HepG2 (cell line): ENCODE data around the gene VBP1.

Experiments used
- CHD2 ChIP-seq: IDR thresholded peaks from 2 replicates; pipeline ENCODE4 v1.6.1; 2011; ENCODE audit warnings: low read depth, low read length, improper control_type of control experiment
- HCFC1 ChIP-seq: fragments of 150-350 bp; IDR thresholded peaks from 2 replicates; pipeline ENCODE4 v1.6.1; 2014; ENCODE audit warnings: low read depth, low read length
- MTA1 ChIP-seq: sonication (generic); formaldehyde crosslinking; IDR thresholded peaks from 2 replicates; pipeline ENCODE4 v1.4.0; 2020; ENCODE audit warnings: missing genetic modification reagents, mild to moderate bottlenecking, borderline replicate concordance
- MTA3 ChIP-seq: sonication (generic); formaldehyde crosslinking; IDR thresholded peaks from 2 replicates; pipeline ENCODE4 v1.4.0; 2020; ENCODE audit warnings: missing genetic modification reagents
- ZBTB21 ChIP-seq: sonication (generic); formaldehyde crosslinking; IDR thresholded peaks from 2 replicates; pipeline ENCODE4 v1.4.0; 2020; ENCODE audit warnings: missing genetic modification reagents
- ZNF224 ChIP-seq: sonication (generic); formaldehyde crosslinking; IDR thresholded peaks from 2 replicates; pipeline ENCODE4 v1.5.0; 2020; ENCODE audit warnings: mild to moderate bottlenecking, missing genetic modification reagents
- TF ChIP-seq, protein P1 (sequence below): sonication (generic); formaldehyde crosslinking; IDR thresholded peaks from 2 replicates; pipeline ENCODE4 v1.4.0; 2020; ENCODE audit warnings: low read depth, mild to moderate bottlenecking, missing genetic modification reagents
- TF ChIP-seq, protein P2 (sequence below), 2 experiments: IDR thresholded peaks; 2 replicates each; pipeline ENCODE4 v1.6.1; 2011 to 2012; ENCODE audit warnings: low read length in 2 of 2, borderline replicate concordance in 1 of 2, low read depth in 1 of 2, mild to moderate bottlenecking in 1 of 2, moderate library complexity in 1 of 2
- TF ChIP-seq, protein P3 (sequence below): sonication (generic); formaldehyde crosslinking; IDR thresholded peaks from 2 replicates; pipeline ENCODE4 v1.5.0; 2020; ENCODE audit warnings: mild to moderate bottlenecking, missing genetic modification reagents
- TF ChIP-seq, protein P4 (sequence below): sonication (generic); formaldehyde crosslinking; IDR thresholded peaks from 2 replicates; pipeline ENCODE4 v1.4.0; 2020; ENCODE audit warnings: missing genetic modification reagents, mild to moderate bottlenecking, borderline replicate concordance
- TF ChIP-seq, protein P5 (sequence below): sonication (generic); formaldehyde crosslinking; IDR thresholded peaks from 2 replicates; pipeline ENCODE4 v1.5.0; 2020; ENCODE audit warnings: mild to moderate bottlenecking, missing genetic modification reagents, moderate library complexity
- TF ChIP-seq, protein P6 (sequence below): sonication (generic); formaldehyde crosslinking; IDR thresholded peaks from 2 replicates; pipeline ENCODE4 v1.5.1; 2020; ENCODE audit warnings: mild to moderate bottlenecking, missing genetic modification reagents

- TF ChIP-seq, protein P1, sequence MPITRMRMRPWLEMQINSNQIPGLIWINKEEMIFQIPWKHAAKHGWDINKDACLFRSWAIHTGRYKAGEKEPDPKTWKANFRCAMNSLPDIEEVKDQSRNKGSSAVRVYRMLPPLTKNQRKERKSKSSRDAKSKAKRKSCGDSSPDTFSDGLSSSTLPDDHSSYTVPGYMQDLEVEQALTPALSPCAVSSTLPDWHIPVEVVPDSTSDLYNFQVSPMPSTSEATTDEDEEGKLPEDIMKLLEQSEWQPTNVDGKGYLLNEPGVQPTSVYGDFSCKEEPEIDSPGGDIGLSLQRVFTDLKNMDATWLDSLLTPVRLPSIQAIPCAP, result no peak
- TF ChIP-seq ZNF224 (CRISPR knock-in tag) (no peak), MTA3 (no peak), CHD2 (no peak), HCFC1 (no peak), ZBTB21 (CRISPR knock-in tag) (no peak), MTA1 (CRISPR knock-in tag) (no peak)
- TF ChIP-seq, protein P2, sequence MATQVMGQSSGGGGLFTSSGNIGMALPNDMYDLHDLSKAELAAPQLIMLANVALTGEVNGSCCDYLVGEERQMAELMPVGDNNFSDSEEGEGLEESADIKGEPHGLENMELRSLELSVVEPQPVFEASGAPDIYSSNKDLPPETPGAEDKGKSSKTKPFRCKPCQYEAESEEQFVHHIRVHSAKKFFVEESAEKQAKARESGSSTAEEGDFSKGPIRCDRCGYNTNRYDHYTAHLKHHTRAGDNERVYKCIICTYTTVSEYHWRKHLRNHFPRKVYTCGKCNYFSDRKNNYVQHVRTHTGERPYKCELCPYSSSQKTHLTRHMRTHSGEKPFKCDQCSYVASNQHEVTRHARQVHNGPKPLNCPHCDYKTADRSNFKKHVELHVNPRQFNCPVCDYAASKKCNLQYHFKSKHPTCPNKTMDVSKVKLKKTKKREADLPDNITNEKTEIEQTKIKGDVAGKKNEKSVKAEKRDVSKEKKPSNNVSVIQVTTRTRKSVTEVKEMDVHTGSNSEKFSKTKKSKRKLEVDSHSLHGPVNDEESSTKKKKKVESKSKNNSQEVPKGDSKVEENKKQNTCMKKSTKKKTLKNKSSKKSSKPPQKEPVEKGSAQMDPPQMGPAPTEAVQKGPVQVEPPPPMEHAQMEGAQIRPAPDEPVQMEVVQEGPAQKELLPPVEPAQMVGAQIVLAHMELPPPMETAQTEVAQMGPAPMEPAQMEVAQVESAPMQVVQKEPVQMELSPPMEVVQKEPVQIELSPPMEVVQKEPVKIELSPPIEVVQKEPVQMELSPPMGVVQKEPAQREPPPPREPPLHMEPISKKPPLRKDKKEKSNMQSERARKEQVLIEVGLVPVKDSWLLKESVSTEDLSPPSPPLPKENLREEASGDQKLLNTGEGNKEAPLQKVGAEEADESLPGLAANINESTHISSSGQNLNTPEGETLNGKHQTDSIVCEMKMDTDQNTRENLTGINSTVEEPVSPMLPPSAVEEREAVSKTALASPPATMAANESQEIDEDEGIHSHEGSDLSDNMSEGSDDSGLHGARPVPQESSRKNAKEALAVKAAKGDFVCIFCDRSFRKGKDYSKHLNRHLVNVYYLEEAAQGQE (IDR thresholded peaks at IDR 0.05; ENCODE audit: borderline replicate concordance in 1 of 2, low read depth in 1 of 2, low read length in 2 of 2), result no peak
- TF ChIP-seq, protein P3, sequence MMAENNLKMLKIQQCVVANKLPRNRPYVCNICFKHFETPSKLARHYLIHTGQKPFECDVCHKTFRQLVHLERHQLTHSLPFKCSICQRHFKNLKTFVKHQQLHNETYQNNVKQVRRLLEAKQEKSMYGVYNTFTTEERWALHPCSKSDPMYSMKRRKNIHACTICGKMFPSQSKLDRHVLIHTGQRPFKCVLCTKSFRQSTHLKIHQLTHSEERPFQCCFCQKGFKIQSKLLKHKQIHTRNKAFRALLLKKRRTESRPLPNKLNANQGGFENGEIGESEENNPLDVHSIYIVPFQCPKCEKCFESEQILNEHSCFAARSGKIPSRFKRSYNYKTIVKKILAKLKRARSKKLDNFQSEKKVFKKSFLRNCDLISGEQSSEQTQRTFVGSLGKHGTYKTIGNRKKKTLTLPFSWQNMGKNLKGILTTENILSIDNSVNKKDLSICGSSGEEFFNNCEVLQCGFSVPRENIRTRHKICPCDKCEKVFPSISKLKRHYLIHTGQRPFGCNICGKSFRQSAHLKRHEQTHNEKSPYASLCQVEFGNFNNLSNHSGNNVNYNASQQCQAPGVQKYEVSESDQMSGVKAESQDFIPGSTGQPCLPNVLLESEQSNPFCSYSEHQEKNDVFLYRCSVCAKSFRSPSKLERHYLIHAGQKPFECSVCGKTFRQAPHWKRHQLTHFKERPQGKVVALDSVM (CRISPR knock-in tag), result no peak
- TF ChIP-seq, protein P4, sequence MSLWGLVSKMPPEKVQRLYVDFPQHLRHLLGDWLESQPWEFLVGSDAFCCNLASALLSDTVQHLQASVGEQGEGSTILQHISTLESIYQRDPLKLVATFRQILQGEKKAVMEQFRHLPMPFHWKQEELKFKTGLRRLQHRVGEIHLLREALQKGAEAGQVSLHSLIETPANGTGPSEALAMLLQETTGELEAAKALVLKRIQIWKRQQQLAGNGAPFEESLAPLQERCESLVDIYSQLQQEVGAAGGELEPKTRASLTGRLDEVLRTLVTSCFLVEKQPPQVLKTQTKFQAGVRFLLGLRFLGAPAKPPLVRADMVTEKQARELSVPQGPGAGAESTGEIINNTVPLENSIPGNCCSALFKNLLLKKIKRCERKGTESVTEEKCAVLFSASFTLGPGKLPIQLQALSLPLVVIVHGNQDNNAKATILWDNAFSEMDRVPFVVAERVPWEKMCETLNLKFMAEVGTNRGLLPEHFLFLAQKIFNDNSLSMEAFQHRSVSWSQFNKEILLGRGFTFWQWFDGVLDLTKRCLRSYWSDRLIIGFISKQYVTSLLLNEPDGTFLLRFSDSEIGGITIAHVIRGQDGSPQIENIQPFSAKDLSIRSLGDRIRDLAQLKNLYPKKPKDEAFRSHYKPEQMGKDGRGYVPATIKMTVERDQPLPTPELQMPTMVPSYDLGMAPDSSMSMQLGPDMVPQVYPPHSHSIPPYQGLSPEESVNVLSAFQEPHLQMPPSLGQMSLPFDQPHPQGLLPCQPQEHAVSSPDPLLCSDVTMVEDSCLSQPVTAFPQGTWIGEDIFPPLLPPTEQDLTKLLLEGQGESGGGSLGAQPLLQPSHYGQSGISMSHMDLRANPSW (CRISPR knock-in tag), result no peak
- TF ChIP-seq, protein P5, sequence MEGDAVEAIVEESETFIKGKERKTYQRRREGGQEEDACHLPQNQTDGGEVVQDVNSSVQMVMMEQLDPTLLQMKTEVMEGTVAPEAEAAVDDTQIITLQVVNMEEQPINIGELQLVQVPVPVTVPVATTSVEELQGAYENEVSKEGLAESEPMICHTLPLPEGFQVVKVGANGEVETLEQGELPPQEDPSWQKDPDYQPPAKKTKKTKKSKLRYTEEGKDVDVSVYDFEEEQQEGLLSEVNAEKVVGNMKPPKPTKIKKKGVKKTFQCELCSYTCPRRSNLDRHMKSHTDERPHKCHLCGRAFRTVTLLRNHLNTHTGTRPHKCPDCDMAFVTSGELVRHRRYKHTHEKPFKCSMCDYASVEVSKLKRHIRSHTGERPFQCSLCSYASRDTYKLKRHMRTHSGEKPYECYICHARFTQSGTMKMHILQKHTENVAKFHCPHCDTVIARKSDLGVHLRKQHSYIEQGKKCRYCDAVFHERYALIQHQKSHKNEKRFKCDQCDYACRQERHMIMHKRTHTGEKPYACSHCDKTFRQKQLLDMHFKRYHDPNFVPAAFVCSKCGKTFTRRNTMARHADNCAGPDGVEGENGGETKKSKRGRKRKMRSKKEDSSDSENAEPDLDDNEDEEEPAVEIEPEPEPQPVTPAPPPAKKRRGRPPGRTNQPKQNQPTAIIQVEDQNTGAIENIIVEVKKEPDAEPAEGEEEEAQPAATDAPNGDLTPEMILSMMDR (CRISPR knock-in tag), result no peak
- TF ChIP-seq, protein P6, sequence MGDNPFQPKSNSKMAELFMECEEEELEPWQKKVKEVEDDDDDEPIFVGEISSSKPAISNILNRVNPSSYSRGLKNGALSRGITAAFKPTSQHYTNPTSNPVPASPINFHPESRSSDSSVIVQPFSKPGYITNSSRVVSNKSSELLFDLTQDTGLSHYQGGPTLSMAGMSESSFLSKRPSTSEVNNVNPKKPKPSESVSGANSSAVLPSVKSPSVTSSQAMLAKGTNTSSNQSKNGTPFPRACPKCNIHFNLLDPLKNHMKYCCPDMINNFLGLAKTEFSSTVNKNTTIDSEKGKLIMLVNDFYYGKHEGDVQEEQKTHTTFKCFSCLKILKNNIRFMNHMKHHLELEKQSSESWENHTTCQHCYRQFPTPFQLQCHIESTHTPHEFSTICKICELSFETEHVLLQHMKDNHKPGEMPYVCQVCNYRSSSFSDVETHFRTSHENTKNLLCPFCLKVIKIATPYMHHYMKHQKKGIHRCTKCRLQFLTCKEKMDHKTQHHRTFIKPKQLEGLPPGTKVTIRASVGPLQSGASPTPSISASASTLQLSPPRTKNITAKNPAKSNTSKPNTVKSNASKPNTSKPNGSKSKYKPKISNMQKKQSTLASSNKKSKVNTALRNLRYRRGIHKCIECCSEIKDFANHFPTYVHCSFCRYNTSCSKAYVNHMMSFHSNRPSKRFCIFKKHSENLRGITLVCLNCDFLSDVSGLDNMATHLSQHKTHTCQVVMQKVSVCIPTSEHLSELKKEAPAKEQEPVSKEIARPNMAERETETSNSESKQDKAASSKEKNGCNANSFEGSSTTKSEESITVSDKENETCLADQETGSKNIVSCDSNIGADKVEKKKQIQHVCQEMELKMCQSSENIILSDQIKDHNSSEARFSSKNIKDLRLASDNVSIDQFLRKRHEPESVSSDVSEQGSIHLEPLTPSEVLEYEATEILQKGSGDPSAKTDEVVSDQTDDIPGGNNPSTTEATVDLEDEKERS, result no peak
Observed at GRCh38 chrX:155231163-155231562, 14.9 kb downstream of the VBP1 start.
